Esophagus squamous epithelium (tissue), 5 donors: ENCODE results near the gene SLC27A1. TPM values are rescaled to one million over a fixed set of nuclear protein-coding genes. Genes with fewer than 3 reads are reported as not detected.
A peak's percentile ranks its signal among the peaks of the same experiment; 100 is the strongest.

ENCODE experiments used
- DNase-seq: peaks from one replicate; lab custom pipeline; 2025; lab: John Stamatoyannopoulos, UW
- H3K27ac ChIP-seq, 4 donors: fragments of 200-600 bp; sonication (generic); one replicate each; pipeline ENCODE4 v1.5.1; 2016 to 2019; ENCODE audit warnings: mild to moderate bottlenecking in 1 of 4
- H3K27me3 ChIP-seq, 4 donors: fragments of 200-600 bp; sonication (generic); 1 replicate in 3 of 4; 2 replicates in 1 of 4; pipeline versions ENCODE4 v1.5.1 to v1.6.0; 2017 to 2021; ENCODE audit warnings: antibody characterized with exemption in 1 of 4
- H3K36me3 ChIP-seq, 3 donors: fragments of 200-600 bp; sonication (generic); one replicate each; pipeline ENCODE4 v1.5.1; 2016 to 2019
- H3K4me1 ChIP-seq, 3 donors: fragments of 200-600 bp; sonication (generic); one replicate each; pipeline ENCODE4 v1.5.1; 2017 to 2019
- H3K4me3 ChIP-seq, 4 donors: fragments of 200-600 bp; sonication (generic); 1 replicate in 3 of 4; 2 replicates in 1 of 4; pipeline ENCODE4 v1.5.1; 2016 to 2019; ENCODE audit warnings: mild to moderate bottlenecking in 2 of 4, moderate library complexity in 1 of 4
- H3K9me3 ChIP-seq, 3 donors: fragments of 200-600 bp; sonication (generic); one replicate each; pipeline ENCODE4 v1.5.1; 2016 to 2019
- POLR2A ChIP-seq, 4 donors: fragments of 450-650 bp; IDR thresholded peaks; one replicate each; pipeline ENCODE4 v1.6.1; 2017; ENCODE audit warnings: antibody characterized with exemption in 4 of 4, mild to moderate bottlenecking in 4 of 4, moderate library complexity in 3 of 4
- WGBS, 2 donors: methylation state at CpG; one replicate each; pipeline ENCODE4 v1.1.5; 2018; 5-methylcytosine and 5-hydroxymethylcytosine counted together
- intact Hi-C: fragments of 100-400 bp; cut with DNase I; formaldehyde crosslinking; loops from one replicate; pipeline ENCODE4 v1.15.0; 2022
- total RNA-seq, 4 donors: library from RNA; depleted of rRNA; stranded (reverse); fragments of >200 nt; gene quantifications; one replicate each; pipeline ENCODE4 v1.1.0, GENCODE V29; 2016
- TF ChIP-seq, protein P1 (sequence below), 6 experiments: fragments of 450-650 bp in 4 of 6; fragments of 200-600 bp in 2 of 6; sonication (generic) in 2 of 6; IDR thresholded peaks; one replicate each; pipeline ENCODE4 v1.5.1; 2016 to 2019; ENCODE audit warnings: antibody characterized with exemption in 6 of 6, mild to moderate bottlenecking in 4 of 6, moderate library complexity in 4 of 6
- donor health status: DM: yes; HTN: yes; CAD: no.

Gene SLC27A1
- 10 to 100 TPM in 1 of 4 donors, 1 to 10 TPM in 3; 4.1 to 19.5 (median 8.7) TPM for total RNA-seq

- H3K4me3 ChIP-seq: peak within 1 kb of the TSS; percentile 64 to 95 (median 84)
- H3K4me1 ChIP-seq: peaks cover 10 to 74% (median 30%) of the 10 kb centered on the region in 3 donors
- H3K36me3 ChIP-seq: no peaks in the 10 kb centered on the region
- H3K27me3 ChIP-seq: no peaks in the 10 kb centered on the region
- DNase-seq: peak; percentile 96
- H3K9me3 ChIP-seq: no peaks in the 10 kb centered on the region
- peak within 1 kb of the TSS; percentile 86 to 95 (median 90) for H3K27ac ChIP-seq
- peak in 2 of 4 donors; percentile 31 to 62 for TF ChIP-seq POLR2A (IDR thresholded peaks at IDR 0.05)
- TF ChIP-seq, protein P1, sequence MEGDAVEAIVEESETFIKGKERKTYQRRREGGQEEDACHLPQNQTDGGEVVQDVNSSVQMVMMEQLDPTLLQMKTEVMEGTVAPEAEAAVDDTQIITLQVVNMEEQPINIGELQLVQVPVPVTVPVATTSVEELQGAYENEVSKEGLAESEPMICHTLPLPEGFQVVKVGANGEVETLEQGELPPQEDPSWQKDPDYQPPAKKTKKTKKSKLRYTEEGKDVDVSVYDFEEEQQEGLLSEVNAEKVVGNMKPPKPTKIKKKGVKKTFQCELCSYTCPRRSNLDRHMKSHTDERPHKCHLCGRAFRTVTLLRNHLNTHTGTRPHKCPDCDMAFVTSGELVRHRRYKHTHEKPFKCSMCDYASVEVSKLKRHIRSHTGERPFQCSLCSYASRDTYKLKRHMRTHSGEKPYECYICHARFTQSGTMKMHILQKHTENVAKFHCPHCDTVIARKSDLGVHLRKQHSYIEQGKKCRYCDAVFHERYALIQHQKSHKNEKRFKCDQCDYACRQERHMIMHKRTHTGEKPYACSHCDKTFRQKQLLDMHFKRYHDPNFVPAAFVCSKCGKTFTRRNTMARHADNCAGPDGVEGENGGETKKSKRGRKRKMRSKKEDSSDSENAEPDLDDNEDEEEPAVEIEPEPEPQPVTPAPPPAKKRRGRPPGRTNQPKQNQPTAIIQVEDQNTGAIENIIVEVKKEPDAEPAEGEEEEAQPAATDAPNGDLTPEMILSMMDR (IDR thresholded peaks at IDR 0.05): no peak
- intact Hi-C loops: no loop called here
- WGBS, 2 donors: 0 to 1% methylated on average over 10 to 12 of the region's 67 CpGs
These were observed at the start of gene SLC27A1 for GRCh38 chr19:17470068-17470841. Gene SLC27A1 (plus strand): TSS chr19:17470524. CDS start chr19:17470541, 17 bp downstream.

- Histone ChIP-seq H3K27me3 (no peaks in the 10 kb centered on the region), H3K36me3 (peaks cover 0 to 23% (median 0%) of the 10 kb centered on the region in 3 donors), H3K4me3 (no peak overlapping the region), H3K4me1 (peaks cover 4 to 40% (median 10%) of the 10 kb centered on the region in 3 donors), H3K9me3 (no peaks in the 10 kb centered on the region), H3K27ac (no peak overlapping the region)
- DNase-seq: no peak
- no peak for TF ChIP-seq POLR2A (IDR thresholded peaks at IDR 0.05)
- TF ChIP-seq, protein P1 (IDR thresholded peaks at IDR 0.05): no peak
- 91 to 100% methylated on average over 4 of the region's 4 CpGs for WGBS, 2 donors
- intact Hi-C loops: no loop called here
These were observed 48.4 kb upstream of the SLC27A1 start for GRCh38 chr19:17421942-17422341.

DNA sequence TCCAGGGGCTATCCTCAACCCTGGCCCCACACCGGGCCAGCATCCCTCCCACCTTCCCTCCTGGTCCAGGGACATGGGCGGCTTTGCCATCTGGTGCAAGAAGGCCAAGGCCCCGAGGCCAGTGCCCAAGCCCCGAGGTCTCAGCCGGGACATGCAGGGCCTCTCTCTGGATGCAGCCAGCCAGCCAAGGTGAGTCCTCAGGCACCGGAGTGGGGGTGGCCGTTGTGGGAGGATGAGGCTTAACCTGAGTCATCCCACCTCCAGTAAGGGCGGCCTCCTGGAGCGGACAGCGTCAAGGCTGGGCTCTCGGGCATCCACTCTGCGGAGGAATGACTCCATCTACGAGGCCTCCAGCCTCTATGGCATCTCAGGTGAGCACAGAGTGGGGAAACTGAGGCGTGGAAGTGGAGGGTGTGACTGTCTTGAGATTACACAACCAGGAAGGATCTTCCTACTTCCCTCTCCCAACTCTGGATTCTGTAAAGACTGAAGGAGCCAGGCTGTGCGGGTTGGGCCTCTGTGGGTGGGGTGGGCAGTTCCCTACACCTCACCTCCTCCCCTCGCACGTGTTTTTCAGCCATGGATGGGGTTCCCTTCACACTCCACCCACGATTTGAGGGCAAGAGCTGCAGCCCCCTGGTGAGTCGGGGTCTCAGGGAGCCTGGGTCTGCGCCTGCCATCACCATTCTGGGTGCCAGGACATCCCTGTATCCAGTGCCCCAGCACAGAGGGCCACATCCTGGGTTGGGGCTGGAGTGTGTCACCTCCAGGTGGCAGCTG, 46.7 kb upstream of the SLC27A1 start:
- H3K4me3 ChIP-seq: no peak overlapping the region
- H3K36me3 ChIP-seq: peaks cover 0 to 23% (median 0%) of the 10 kb centered on the region in 3 donors
- 82 to 83% methylated on average over 5 to 14 of the region's 20 CpGs for WGBS, 2 donors

GRCh38 chr19:17424743-17425365, 45.5 kb upstream of the SLC27A1 start:
- Histone ChIP-seq H3K36me3 (peaks cover 0 to 23% (median 0%) of the 10 kb centered on the region in 3 donors), H3K4me1 (peaks cover 5 to 28% (median 6%) of the 10 kb centered on the region in 3 donors), H3K4me3 (no peak overlapping the region), H3K27me3 (no peaks in the 10 kb centered on the region), H3K27ac (no peak overlapping the region), H3K9me3 (no peaks in the 10 kb centered on the region)
- no peak for TF ChIP-seq POLR2A (IDR thresholded peaks at IDR 0.05)
- TF ChIP-seq, protein P1 (IDR thresholded peaks at IDR 0.05): peak in 2 of 6 experiments; percentile 21 to 34
- 40 to 51% methylated on average over 10 of the region's 27 CpGs for WGBS, 2 donors
- intact Hi-C loops: no loop called here
- DNase-seq: no peak

More for the DNA sequence above, 46.7 kb upstream of the SLC27A1 start:
- TF ChIP-seq, protein P1 (IDR thresholded peaks at IDR 0.05): no peak
- no peak for TF ChIP-seq POLR2A (IDR thresholded peaks at IDR 0.05)
- no peaks in the 10 kb centered on the region for H3K9me3 ChIP-seq
- no peak overlapping the region for H3K27ac ChIP-seq
- H3K27me3 ChIP-seq: no peaks in the 10 kb centered on the region
- intact Hi-C loops: no loop called here
- H3K4me1 ChIP-seq: peaks cover 4 to 27% (median 10%) of the 10 kb centered on the region in 3 donors
- DNase-seq: no peak
